B cell (primary cell): ENCODE measurements around the gene NBR1. TPM values are rescaled to one million over a fixed set of nuclear protein-coding genes. Genes with fewer than 3 reads are reported as not detected.

Source experiments
- ATAC-seq: fragments of 200-7000 bp; cut with Tn5 transposase; one replicate; pipeline ENCODE4 v1.10.0; 2021; ENCODE audit warnings: low read depth, mild to moderate bottlenecking, moderate number of reproducible peaks, moderate library complexity
- CTCF ChIA-PET: fragments of 350-600 bp; sonication (Branson Sonifier 250); formaldehyde crosslinking; loops from one replicate; lab custom pipeline; 2021; ENCODE audit warnings: antibody characterized with exemption, inconsistent platforms; lab: Charles Lee
- POLR2A ChIA-PET: fragments of 350-600 bp; sonication (Branson Sonifier 250); formaldehyde crosslinking; loops from one replicate; lab custom pipeline; 2021; ENCODE audit warnings: antibody characterized with exemption; lab: Charles Lee
- DNase-seq: peaks from one replicate; pipeline ENCODE4 v3.0.0; 2013
- H2AFZ ChIP-seq: 2 replicates; pipeline ENCODE4 v1.6.1; 2012; ENCODE audit warnings: mild to moderate bottlenecking, low read depth, low read length; ENCODE audit not compliant: insufficient read depth, poor library complexity, severe bottlenecking
- H3K27ac ChIP-seq, 2 donors: 1 replicate in 1 of 2; 2 replicates in 1 of 2; pipeline ENCODE4 v1.5.1; 2012 to 2013; ENCODE audit warnings: low read length in 2 of 2, mild to moderate bottlenecking in 2 of 2, moderate library complexity in 1 of 2
- H3K27me3 ChIP-seq, 4 experiments: fragments of 200-600 bp in 1 of 4; sonication (generic) in 1 of 4; replicated peaks in 1 of 4; 1 replicate in 2 of 4; 2 replicates in 2 of 4; pipeline versions ENCODE4 v1.6.1 to v1.7.0; 2013 to 2016; ENCODE audit warnings: low read length in 3 of 4, mild to moderate bottlenecking in 2 of 4, mixed read lengths in 1 of 4, moderate library complexity in 1 of 4; ENCODE audit not compliant: insufficient read depth in 4 of 4, control insufficient read depth in 3 of 4; ENCODE audit errors: control extremely low read depth in 1 of 4
- H3K36me3 ChIP-seq, 2 experiments: replicated peaks in 1 of 2; 1 replicate in 1 of 2; 2 replicates in 1 of 2; pipeline versions ENCODE4 v1.6.1 to v1.7.1; 2013; ENCODE audit warnings: low read length in 1 of 2; ENCODE audit not compliant: insufficient read depth in 2 of 2, control insufficient read depth in 1 of 2; ENCODE audit errors: control extremely low read depth in 1 of 2, extremely low read depth in 1 of 2
- H3K4me1 ChIP-seq, 2 donors: fragments of 200-600 bp in 1 of 2; sonication (generic) in 1 of 2; 1 replicate in 1 of 2; 2 replicates in 1 of 2; pipeline versions ENCODE4 v1.5.1 to v1.6.1; 2013 to 2017; ENCODE audit warnings: low read length in 2 of 2; ENCODE audit not compliant: control insufficient read depth in 2 of 2, insufficient read depth in 2 of 2
- H3K4me2 ChIP-seq: replicated peaks from 2 replicates; pipeline ENCODE3; 2012; ENCODE audit warnings: mild to moderate bottlenecking, low read depth, low read length; ENCODE audit not compliant: poor library complexity, severe bottlenecking
- H3K4me3 ChIP-seq, 5 experiments: fragments of 200-600 bp in 1 of 5; sonication (generic) in 1 of 5; 1 replicate in 3 of 5; 2 replicates in 2 of 5; pipeline versions ENCODE4 v1.5.1 to v1.7.0; 2011 to 2016; ENCODE audit warnings: low read length in 4 of 5, mild to moderate bottlenecking in 4 of 5, low read depth in 2 of 5, control low read depth in 1 of 5, moderate library complexity in 1 of 5; ENCODE audit not compliant: insufficient read depth in 1 of 5; ENCODE audit errors: control extremely low read depth in 1 of 5, extremely low read depth in 1 of 5
- H3K79me2 ChIP-seq: fragments of 200-600 bp; sonication (generic); one replicate; pipeline ENCODE4 v1.6.0; 2016; ENCODE audit warnings: low read length; ENCODE audit not compliant: control insufficient read depth, insufficient read depth
- H3K9ac ChIP-seq: fragments of 200-600 bp; sonication (generic); 2 replicates; pipeline ENCODE4 v1.6.1; 2017; ENCODE audit warnings: mild to moderate bottlenecking, low read length, moderate library complexity
- H3K9me3 ChIP-seq, 3 donors: one replicate each; pipeline versions ENCODE4 v1.6.1 to v1.7.1; 2013; ENCODE audit warnings: low read length in 2 of 3; ENCODE audit not compliant: control insufficient read depth in 2 of 3, insufficient read depth in 1 of 3; ENCODE audit errors: control extremely low read depth in 1 of 3
- H4K20me1 ChIP-seq: 2 replicates; pipeline ENCODE4 v1.6.0; 2012; ENCODE audit warnings: mild to moderate bottlenecking, low read length; ENCODE audit not compliant: insufficient read depth, control insufficient read depth, poor library complexity, severe bottlenecking
- H3K27ac Mint-ChIP-seq: one replicate; pipeline ENCODE4 v1.8.0; 2021; ENCODE audit warnings: mixed read lengths
- H3K27me3 Mint-ChIP-seq: one replicate; pipeline ENCODE4 v1.8.0; 2021; ENCODE audit warnings: mixed read lengths
- H3K4me1 Mint-ChIP-seq: one replicate; pipeline ENCODE4 v1.8.0; 2021; ENCODE audit warnings: mixed read lengths
- H3K4me3 Mint-ChIP-seq: one replicate; pipeline ENCODE4 v1.8.0; 2021; ENCODE audit warnings: mixed read lengths
- H3K9me3 Mint-ChIP-seq: one replicate; pipeline ENCODE4 v1.8.0; 2022; ENCODE audit warnings: mixed read lengths; ENCODE audit not compliant: insufficient read depth
- CTCF ChIP-seq: fragments of 200-600 bp; IDR thresholded peaks from one replicate; pipeline ENCODE4 v1.8.0; 2022; ENCODE audit warnings: antibody characterized with exemption, mild to moderate bottlenecking
- EZH2 ChIP-seq: IDR thresholded peaks from 2 replicates; pipeline ENCODE4 v1.6.1; 2012; ENCODE audit warnings: borderline replicate concordance, low read depth, mild to moderate bottlenecking, moderate library complexity, low read length; ENCODE audit not compliant: insufficient read depth, poor library complexity, severe bottlenecking
- WGBS: methylation state at CpG from one replicate; pipeline ENCODE4 v1.1.5; 2013; ENCODE audit warnings: missing lambda C conversion rate; ENCODE audit not compliant: insufficient coverage; 5-methylcytosine and 5-hydroxymethylcytosine counted together
- intact Hi-C: fragments of 100-400 bp; cut with micrococcal nuclease; formaldehyde crosslinking; loops from one replicate; pipeline ENCODE4 v1.10.0; 2022
- polyA plus RNA-seq: library from polyadenylated mRNA; depleted of rRNA; stranded (reverse); fragments of >200 nt; gene quantifications from 2 replicates; pipeline ENCODE4 v1.2.3, GENCODE V29; 2012
- total RNA-seq, 2 donors: library from RNA; stranded (reverse); fragments of 120-200 nt in 1 of 2; gene quantifications; 1 replicate in 1 of 2; 2 replicates in 1 of 2; pipeline versions ENCODE4 v1.2.3 to v1.2.4, GENCODE V29; 2013 to 2022

NBR1 gene
- total and polyA plus RNA-seq, 2 donors (not counting 1 experiment from before 2014, with no cell fraction given) = 18.8 to 43.9 TPM

GRCh38 chr17:43219746-43220380, 48.8 kb downstream of the NBR1 start:
- H3K79me2 ChIP-seq = no peaks in the 10 kb centered on the region
- no peaks in the 10 kb centered on the region for H3K9me3 ChIP-seq
- no peak overlapping the region for H3K4me3 Mint-ChIP-seq
- no peak overlapping the region for H3K27ac ChIP-seq
- TF ChIP-seq EZH2 (no peak), CTCF (no peak)
- CTCF ChIA-PET = interaction anchor here (1.6 kb wide), 1 partner anchor 264 kb away, joined by 3 read pairs; the partner anchor contains the start of gene DHX8
- H3K27me3 ChIP-seq = no peaks in the 10 kb centered on the region
- H3K36me3 ChIP-seq = peaks cover 13 to 65% of the 10 kb centered on the region in 2 experiments
- WGBS = 97% methylated on average over 4 of the region's 8 CpGs
- POLR2A ChIA-PET = interaction anchor here (0.5 to 0.6 kb wide), 2 partner anchors 19 to 100 kb away, joined by 4 to 5 read pairs; no protein-coding TSS in a partner anchor
- peaks cover 17% of the 10 kb centered on the region for H3K4me1 Mint-ChIP-seq
- ATAC-seq (no peak), DNase-seq (no peak)
- H3K9ac ChIP-seq = no peak overlapping the region
- peaks cover 0 to 10% of the 10 kb centered on the region in 2 donors for H3K4me1 ChIP-seq
- no peaks in the 10 kb centered on the region for H4K20me1 ChIP-seq
- H3K4me2 ChIP-seq = no peak overlapping the region
- no peaks in the 10 kb centered on the region for H3K9me3 Mint-ChIP-seq
- H3K4me3 ChIP-seq = no peak overlapping the region
- H3K27me3 Mint-ChIP-seq = no peaks in the 10 kb centered on the region
- intact Hi-C loops = no loop called here
- H3K27ac Mint-ChIP-seq = no peak overlapping the region
- no peak overlapping the region for H2AFZ ChIP-seq

- DNase-seq (no peak), ATAC-seq (no peak)
- POLR2A ChIA-PET = interaction anchor here (0.5 kb wide), 1 partner anchor 99 kb away, joined by 5 read pairs; no protein-coding TSS in a partner anchor
- intact Hi-C loops = no loop called here
- Mint-ChIP-seq H3K27me3 (no peaks in the 10 kb centered on the region), H3K4me3 (no peak overlapping the region), H3K9me3 (no peaks in the 10 kb centered on the region), H3K27ac (no peak overlapping the region), H3K4me1 (peaks cover 17% of the 10 kb centered on the region)
- no peaks in the 10 kb centered on the region for H3K9me3 ChIP-seq
- H4K20me1 ChIP-seq = no peaks in the 10 kb centered on the region
- H2AFZ ChIP-seq = no peak overlapping the region
- peaks cover 0 to 10% of the 10 kb centered on the region in 2 donors for H3K4me1 ChIP-seq
- H3K4me3 ChIP-seq = no peak overlapping the region
- H3K27ac ChIP-seq = no peak overlapping the region
- H3K4me2 ChIP-seq = no peak overlapping the region
- 96% methylated on average over 6 of the region's 9 CpGs for WGBS
- peaks cover 13 to 60% of the 10 kb centered on the region in 2 experiments for H3K36me3 ChIP-seq
- TF ChIP-seq CTCF = no peak
- TF ChIP-seq EZH2 = no peak
- H3K79me2 ChIP-seq = no peaks in the 10 kb centered on the region
- CTCF ChIA-PET = interaction anchor here (1.6 kb wide), 1 partner anchor 263 kb away, joined by 3 read pairs; the partner anchor contains the start of gene DHX8
- no peak overlapping the region for H3K9ac ChIP-seq
- no peaks in the 10 kb centered on the region for H3K27me3 ChIP-seq
Observed at GRCh38 chr17:43220511-43221125, 49.6 kb downstream of the NBR1 start.
